Measurements from ENCODE around the gene BCAR1.

The BCAR1 gene, protein sequence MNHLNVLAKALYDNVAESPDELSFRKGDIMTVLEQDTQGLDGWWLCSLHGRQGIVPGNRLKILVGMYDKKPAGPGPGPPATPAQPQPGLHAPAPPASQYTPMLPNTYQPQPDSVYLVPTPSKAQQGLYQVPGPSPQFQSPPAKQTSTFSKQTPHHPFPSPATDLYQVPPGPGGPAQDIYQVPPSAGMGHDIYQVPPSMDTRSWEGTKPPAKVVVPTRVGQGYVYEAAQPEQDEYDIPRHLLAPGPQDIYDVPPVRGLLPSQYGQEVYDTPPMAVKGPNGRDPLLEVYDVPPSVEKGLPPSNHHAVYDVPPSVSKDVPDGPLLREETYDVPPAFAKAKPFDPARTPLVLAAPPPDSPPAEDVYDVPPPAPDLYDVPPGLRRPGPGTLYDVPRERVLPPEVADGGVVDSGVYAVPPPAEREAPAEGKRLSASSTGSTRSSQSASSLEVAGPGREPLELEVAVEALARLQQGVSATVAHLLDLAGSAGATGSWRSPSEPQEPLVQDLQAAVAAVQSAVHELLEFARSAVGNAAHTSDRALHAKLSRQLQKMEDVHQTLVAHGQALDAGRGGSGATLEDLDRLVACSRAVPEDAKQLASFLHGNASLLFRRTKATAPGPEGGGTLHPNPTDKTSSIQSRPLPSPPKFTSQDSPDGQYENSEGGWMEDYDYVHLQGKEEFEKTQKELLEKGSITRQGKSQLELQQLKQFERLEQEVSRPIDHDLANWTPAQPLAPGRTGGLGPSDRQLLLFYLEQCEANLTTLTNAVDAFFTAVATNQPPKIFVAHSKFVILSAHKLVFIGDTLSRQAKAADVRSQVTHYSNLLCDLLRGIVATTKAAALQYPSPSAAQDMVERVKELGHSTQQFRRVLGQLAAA

DNA sequence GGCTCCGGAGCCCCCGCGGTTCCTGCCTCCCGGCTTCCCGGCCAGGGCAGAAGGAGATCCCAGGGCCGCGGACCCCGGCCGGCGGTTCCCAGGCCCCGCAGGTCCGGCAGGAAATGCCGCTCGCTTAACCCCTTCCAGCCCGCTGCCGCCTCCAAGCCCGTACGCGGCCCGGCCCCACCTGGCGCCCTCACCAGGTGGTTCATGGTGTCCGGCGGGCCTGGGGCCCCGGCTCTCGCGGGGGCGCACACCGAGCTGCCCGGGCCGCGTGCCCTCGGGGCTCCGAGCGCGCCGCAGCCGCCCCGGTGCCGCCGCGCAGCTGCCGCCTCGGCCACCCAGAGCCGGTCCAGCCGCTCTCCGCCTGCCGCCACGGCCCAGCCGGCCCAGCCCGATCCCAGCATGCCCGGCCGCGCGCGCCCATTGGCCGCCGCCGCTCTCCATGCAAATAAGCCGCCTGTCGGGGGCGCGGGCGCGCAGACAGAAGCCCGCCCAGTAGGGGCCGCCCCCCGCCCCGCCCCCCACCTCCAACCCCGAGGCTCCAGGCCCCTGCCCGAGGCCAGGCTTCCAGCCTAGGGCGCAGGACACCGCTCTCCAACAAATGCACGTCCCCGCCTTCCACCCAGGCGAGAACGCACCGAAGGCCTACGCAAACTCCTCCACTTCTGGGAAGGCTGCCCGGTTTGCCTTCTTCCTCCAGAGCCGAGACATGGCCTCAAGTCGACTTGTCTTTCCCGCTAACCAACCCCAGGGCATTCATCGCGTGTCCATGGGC, at the start of gene BCAR1:
TSS of gene BCAR1 (minus strand) at position 345 of the 769 bp plus-strand sequence. CDS start at position 203, 142 bp downstream.
- H3K4me3 ChIP-seq (ENCODE audit: low read length) = peak within 1 kb of the TSS; percentile 87
- peak; percentile 92 for DNase-seq (ENCODE audit: low read depth)
- TF ChIP-seq, protein P1, sequence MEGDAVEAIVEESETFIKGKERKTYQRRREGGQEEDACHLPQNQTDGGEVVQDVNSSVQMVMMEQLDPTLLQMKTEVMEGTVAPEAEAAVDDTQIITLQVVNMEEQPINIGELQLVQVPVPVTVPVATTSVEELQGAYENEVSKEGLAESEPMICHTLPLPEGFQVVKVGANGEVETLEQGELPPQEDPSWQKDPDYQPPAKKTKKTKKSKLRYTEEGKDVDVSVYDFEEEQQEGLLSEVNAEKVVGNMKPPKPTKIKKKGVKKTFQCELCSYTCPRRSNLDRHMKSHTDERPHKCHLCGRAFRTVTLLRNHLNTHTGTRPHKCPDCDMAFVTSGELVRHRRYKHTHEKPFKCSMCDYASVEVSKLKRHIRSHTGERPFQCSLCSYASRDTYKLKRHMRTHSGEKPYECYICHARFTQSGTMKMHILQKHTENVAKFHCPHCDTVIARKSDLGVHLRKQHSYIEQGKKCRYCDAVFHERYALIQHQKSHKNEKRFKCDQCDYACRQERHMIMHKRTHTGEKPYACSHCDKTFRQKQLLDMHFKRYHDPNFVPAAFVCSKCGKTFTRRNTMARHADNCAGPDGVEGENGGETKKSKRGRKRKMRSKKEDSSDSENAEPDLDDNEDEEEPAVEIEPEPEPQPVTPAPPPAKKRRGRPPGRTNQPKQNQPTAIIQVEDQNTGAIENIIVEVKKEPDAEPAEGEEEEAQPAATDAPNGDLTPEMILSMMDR (conservative IDR thresholded peaks at IDR 0.05; ENCODE audit: low read length) = no peak

DNA sequence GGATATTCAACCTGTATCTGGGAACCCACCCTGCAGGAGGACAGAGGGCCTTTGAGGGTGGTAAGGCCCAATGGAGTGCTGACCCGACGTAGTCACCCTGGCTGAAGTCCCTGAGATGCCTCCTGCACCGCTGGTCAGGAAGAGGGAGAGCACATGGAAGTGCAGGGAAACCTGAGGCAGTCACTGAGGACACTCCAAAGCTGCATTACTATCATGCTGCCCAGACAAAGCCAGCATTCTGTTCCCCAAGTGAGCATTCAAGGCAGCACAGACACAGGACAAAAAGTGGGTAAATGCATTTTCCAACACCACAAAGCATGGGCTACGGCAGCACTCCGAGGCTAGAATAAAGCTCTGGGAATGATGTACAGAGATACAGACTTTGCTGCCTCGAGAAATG, 46.8 kb upstream of the BCAR1 start:
- TF ChIP-seq, protein P1 (conservative IDR thresholded peaks at IDR 0.05; ENCODE audit: low read length) = no peak
- no peak for DNase-seq (ENCODE audit: low read depth)

DNA sequence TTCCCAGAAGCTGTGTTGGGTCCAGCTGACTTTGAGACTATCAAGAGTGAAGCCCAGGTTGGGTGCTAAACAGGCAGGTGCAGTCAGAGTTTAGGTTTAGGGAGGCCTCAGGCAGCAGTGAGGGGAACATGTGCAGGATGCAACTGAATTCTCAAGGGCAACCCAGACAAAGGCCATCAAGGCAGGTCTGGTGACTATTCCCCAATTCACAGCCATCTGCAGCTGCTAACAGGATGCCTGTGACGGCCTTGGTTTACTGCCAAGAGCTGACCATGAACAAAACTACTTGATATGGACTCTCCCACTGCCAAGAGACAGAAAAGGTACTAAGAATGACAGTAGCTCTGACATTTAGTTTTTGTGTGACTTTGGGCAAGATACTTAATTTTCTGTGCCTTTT, 45.2 kb upstream of the BCAR1 start:
- DNase-seq (ENCODE audit: low read depth) = peak; percentile 53
- H3K4me3 ChIP-seq (ENCODE audit: low read length) = no peak overlapping the region
- TF ChIP-seq, protein P1 (conservative IDR thresholded peaks at IDR 0.05; ENCODE audit: low read length) = no peak

More for the DNA sequence above, 46.8 kb upstream of the BCAR1 start:
- no peak overlapping the region for H3K4me3 ChIP-seq (ENCODE audit: low read length)

DNA sequence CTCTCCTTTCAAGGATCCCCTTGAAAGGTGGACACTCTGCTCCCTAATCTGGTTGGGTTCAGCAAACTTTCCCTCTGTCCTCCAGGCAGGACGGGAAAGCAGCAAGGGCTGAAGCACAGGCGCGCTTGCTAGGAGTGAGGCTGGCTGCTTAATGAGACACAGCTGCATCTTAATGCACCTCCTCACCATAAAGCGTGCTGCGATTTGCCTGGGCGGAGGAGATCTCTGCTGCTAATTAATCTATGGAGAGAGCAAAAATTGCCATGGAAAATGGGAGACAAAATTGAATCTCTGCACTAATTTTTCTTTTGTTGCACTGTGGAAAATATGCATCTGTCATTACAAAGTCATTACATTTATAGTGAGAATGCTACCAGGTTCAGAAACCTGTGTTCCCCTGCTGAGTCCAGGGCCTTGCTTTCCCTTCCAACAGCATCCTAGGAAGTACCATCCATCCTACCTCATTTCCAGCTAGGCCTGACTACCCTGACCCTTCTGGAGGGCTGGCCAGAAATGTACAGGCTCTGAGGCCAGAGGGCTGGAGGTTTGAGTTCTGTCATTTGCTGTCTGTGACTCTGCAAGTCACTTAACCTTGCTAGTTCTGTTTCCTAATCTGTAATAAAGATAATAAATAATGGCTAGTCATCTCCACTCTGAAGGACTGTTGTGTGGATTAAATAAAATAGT, 43.5 kb upstream of the BCAR1 start:
- H3K4me3 ChIP-seq (ENCODE audit: low read length) = no peak overlapping the region
- TF ChIP-seq, protein P1 (conservative IDR thresholded peaks at IDR 0.05; ENCODE audit: low read length) = no peak
- DNase-seq (ENCODE audit: low read depth) = no peak

DNA sequence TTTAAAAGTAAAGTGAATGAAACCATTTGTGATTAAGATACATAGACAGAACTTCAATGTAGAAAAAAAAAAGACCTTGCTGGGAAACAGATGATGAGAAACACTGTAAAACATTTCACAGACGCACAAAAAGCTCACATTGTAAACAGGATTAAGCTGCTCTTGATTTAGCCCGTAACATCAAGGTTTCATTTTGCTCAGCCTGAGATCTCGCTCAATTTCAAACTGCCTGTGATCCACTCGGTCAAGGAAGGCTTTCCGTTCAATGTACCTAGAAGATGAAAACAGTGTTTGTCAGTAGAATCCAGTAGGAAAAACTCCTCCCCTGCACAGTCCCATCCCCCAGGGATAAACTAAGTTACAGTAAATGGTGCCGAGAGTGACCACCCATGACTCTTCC, 42.3 kb upstream of the BCAR1 start:
- peak overlapping the region; percentile 12; the same call in 1 of the 2 replicates for H3K4me3 ChIP-seq (ENCODE audit: low read length)
- TF ChIP-seq, protein P1 (conservative IDR thresholded peaks at IDR 0.05; ENCODE audit: low read length) = no peak
- no peak for DNase-seq (ENCODE audit: low read depth)

DNA sequence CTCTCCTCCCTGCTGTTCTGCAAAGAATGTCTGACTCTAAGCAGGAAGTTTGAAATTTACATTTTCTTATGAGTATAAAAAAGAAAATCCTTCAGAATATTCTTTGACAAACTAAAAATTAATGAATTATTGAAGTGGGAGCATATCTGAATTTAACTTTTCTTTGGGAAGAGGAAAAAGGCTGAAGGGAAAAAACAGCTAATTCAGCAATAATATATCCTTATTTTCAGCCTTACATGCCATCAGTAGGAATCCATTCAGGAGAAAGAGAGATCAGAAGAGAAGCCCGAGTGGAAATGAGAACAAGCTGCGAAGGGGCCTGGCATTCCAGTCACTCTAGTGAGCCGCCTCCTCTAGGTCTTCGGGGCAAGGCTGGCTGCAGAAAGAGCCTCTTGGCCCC, 41.7 kb upstream of the BCAR1 start:
- H3K4me3 ChIP-seq (ENCODE audit: low read length) = no peak overlapping the region
- TF ChIP-seq, protein P1 (conservative IDR thresholded peaks at IDR 0.05; ENCODE audit: low read length) = no peak
- no peak for DNase-seq (ENCODE audit: low read depth)
